ENCODE measurements around the gene SLC39A9. TPM values are rescaled to one million over a fixed set of nuclear protein-coding genes. Genes with fewer than 3 reads are reported as not detected.

SLC39A9 gene
- total and polyA plus RNA-seq, 8 donors = 12.1 to 121 (median 19.6) TPM

GRCh38 chr14:69499436-69499835, 100.9 kb downstream of the SLC39A9 start:
- peaks cover 0 to 9% (median 4%) of the 10 kb centered on the region in 4 donors for H3K4me1 ChIP-seq
- no peak for DNase-seq
- intact Hi-C loops (cut with DNase I; ENCODE audit: low total_unique reads) = no loop called here
- WGBS, 5 donors = 80 to 95% (median 84%) methylated on average over 5 of the region's 5 CpGs
- H3K9me3 ChIP-seq = no peaks in the 10 kb centered on the region
- no peaks in the 10 kb centered on the region for H3K36me3 ChIP-seq
- TF ChIP-seq POLR2A (IDR thresholded peaks at IDR 0.05) (no peak), POLR2AphosphoS5 (IDR thresholded peaks at IDR 0.05) (no peak), EP300 (IDR thresholded peaks at IDR 0.05) (no peak), CTCF (IDR thresholded peaks at IDR 0.05) (no peak)
- no peak overlapping the region for H3K4me3 ChIP-seq
- H3K27ac ChIP-seq = no peak overlapping the region
- H3K27me3 ChIP-seq = peaks cover 0 to 26% (median 0%) of the 10 kb centered on the region in 3 donors

GRCh38 chr14:69500096-69500495, 101.6 kb downstream of the SLC39A9 start:
- H3K4me1 ChIP-seq = peaks cover 0 to 9% (median 4%) of the 10 kb centered on the region in 4 donors
- DNase-seq = no peak
- H3K4me3 ChIP-seq = no peak overlapping the region
- H3K36me3 ChIP-seq = no peaks in the 10 kb centered on the region
- peaks cover 0 to 19% (median 0%) of the 10 kb centered on the region in 3 donors for H3K27me3 ChIP-seq
- 89 to 97% (median 92%) methylated on average over 5 of the region's 5 CpGs for WGBS, 5 donors
- H3K27ac ChIP-seq = no peak overlapping the region
- intact Hi-C loops (cut with DNase I; ENCODE audit: low total_unique reads) = no loop called here
- TF ChIP-seq EP300 (IDR thresholded peaks at IDR 0.05) (no peak), POLR2A (IDR thresholded peaks at IDR 0.05) (no peak)
- H3K9me3 ChIP-seq = no peaks in the 10 kb centered on the region

GRCh38 chr14:69500736-69501135, 102.2 kb downstream of the SLC39A9 start:
- Histone ChIP-seq H3K27me3 (peaks cover 0 to 13% (median 0%) of the 10 kb centered on the region in 3 donors), H3K36me3 (no peaks in the 10 kb centered on the region), H3K27ac (no peak overlapping the region), H3K4me3 (no peak overlapping the region), H3K9me3 (no peaks in the 10 kb centered on the region), H3K4me1 (peaks cover 0 to 13% (median 4%) of the 10 kb centered on the region in 4 donors)
- DNase-seq = no peak
- intact Hi-C loops (cut with DNase I; ENCODE audit: low total_unique reads) = no loop called here
- 91 to 100% (median 94%) methylated on average over 2 to 4 of the region's 4 CpGs; no CpG with 5 or more reads in 1 of the 5 donors for WGBS, 5 donors
- TF ChIP-seq POLR2A (IDR thresholded peaks at IDR 0.05) = no peak
- TF ChIP-seq CTCF (IDR thresholded peaks at IDR 0.05) = no peak
- no peak for TF ChIP-seq EP300 (IDR thresholded peaks at IDR 0.05)
- no peak for TF ChIP-seq POLR2AphosphoS5 (IDR thresholded peaks at IDR 0.05)

- intact Hi-C loops (cut with DNase I; ENCODE audit: low total_unique reads) = no loop called here
- Histone ChIP-seq H3K4me1 (peaks cover 0 to 16% (median 4%) of the 10 kb centered on the region in 4 donors), H3K27me3 (peaks cover 0 to 12% (median 0%) of the 10 kb centered on the region in 3 donors), H3K9me3 (no peaks in the 10 kb centered on the region), H3K27ac (peak overlapping the region in 1 of 5 donors; percentile 10), H3K36me3 (no peaks in the 10 kb centered on the region), H3K4me3 (no peak overlapping the region)
- TF ChIP-seq EP300 (IDR thresholded peaks at IDR 0.05) = no peak
- TF ChIP-seq CTCF (IDR thresholded peaks at IDR 0.05) = no peak
- no peak for TF ChIP-seq POLR2AphosphoS5 (IDR thresholded peaks at IDR 0.05)
- no peak for TF ChIP-seq POLR2A (IDR thresholded peaks at IDR 0.05)
- DNase-seq = peak in 1 of 2 donors; percentile 67
- 38 to 73% (median 60%) methylated on average over 4 of the region's 4 CpGs for WGBS, 5 donors
These were observed 102.9 kb downstream of the SLC39A9 start for GRCh38 chr14:69501423-69501838.

- DNase-seq = no peak
- peaks cover 0 to 16% (median 4%) of the 10 kb centered on the region in 4 donors for H3K4me1 ChIP-seq
- 89 to 100% (median 100%) methylated on average over 1 of the region's 1 CpG for WGBS, 5 donors
- intact Hi-C loops (cut with DNase I; ENCODE audit: low total_unique reads) = no loop called here
- no peaks in the 10 kb centered on the region for H3K36me3 ChIP-seq
- no peak overlapping the region for H3K27ac ChIP-seq
- TF ChIP-seq EP300 (IDR thresholded peaks at IDR 0.05) = no peak
- TF ChIP-seq POLR2AphosphoS5 (IDR thresholded peaks at IDR 0.05) = no peak
- no peak for TF ChIP-seq POLR2A (IDR thresholded peaks at IDR 0.05)
- no peak for TF ChIP-seq CTCF (IDR thresholded peaks at IDR 0.05)
- H3K9me3 ChIP-seq = no peaks in the 10 kb centered on the region
- no peak overlapping the region for H3K4me3 ChIP-seq
- H3K27me3 ChIP-seq = peaks cover 0 to 12% (median 0%) of the 10 kb centered on the region in 3 donors
These were observed 106.3 kb downstream of the SLC39A9 start for GRCh38 chr14:69504775-69505174.

Data from stomach (tissue), 9 donors.